PFSK-1 (cell line): ENCODE results near the gene DEFB125.

Experiments
- FOXP2 ChIP-seq: optimal IDR thresholded peaks from 2 replicates; pipeline ENCODE3; 2011; ENCODE audit warnings: borderline replicate concordance, control low read depth, inconsistent platforms; ENCODE audit not compliant: insufficient read depth; ENCODE audit errors: extremely low read length, extremely low read depth
- POLR2AphosphoS5 ChIP-seq: IDR thresholded peaks from 2 replicates; pipeline ENCODE4 v1.6.1; 2012; ENCODE audit warnings: low read depth, mild to moderate bottlenecking, control low read depth, low read length, moderate library complexity
- SIN3A ChIP-seq: IDR thresholded peaks from 2 replicates; pipeline ENCODE4 v1.6.1; 2012; ENCODE audit warnings: mild to moderate bottlenecking, low read length, moderate library complexity, borderline replicate concordance; ENCODE audit not compliant: insufficient read depth
- TAF1 ChIP-seq: IDR thresholded peaks from 2 replicates; pipeline ENCODE4 v1.6.1; 2012; ENCODE audit warnings: low read length, control low read depth, borderline replicate concordance; ENCODE audit not compliant: insufficient read depth
- TF ChIP-seq, protein P1 (sequence below), 2 experiments: IDR thresholded peaks; 2 replicates each; pipeline versions ENCODE4 v1.6.1 to v1.8.0; 2011 to 2012; ENCODE audit warnings: low read depth in 2 of 2, low read length in 2 of 2, control low read depth in 1 of 2, inconsistent platforms in 1 of 2, mild to moderate bottlenecking in 1 of 2, moderate library complexity in 1 of 2; ENCODE audit not compliant: insufficient read depth in 1 of 2

Gene DEFB125

DNA sequence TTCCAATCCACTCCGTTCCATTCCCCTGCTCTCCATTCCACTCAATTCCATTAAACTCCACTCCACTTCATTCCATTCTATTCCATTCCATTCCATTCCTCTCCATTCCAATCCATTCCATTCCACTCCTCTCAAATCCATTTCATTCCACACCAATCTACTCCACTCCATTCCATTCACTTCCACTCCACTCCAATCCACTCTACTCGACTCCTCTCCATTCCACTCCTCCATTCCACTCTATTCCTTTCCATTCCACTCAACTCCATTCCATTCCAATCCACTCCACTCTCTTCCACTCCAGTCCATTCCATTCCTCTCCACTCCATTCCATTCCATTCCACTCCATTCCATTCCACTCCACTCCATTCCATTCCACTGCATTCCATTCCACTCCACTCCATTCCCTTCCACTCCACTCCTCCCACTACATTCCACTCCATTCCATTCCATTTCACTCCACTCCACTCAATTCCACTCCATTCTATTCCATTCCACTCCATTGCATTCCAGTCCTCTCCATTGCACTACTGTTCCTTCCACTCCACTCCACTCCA is 22.6 kb upstream of the DEFB125 start:
- TF ChIP-seq POLR2AphosphoS5 (no peak), FOXP2 (no peak), TAF1 (no peak), SIN3A (no peak)
- TF ChIP-seq, protein P1, sequence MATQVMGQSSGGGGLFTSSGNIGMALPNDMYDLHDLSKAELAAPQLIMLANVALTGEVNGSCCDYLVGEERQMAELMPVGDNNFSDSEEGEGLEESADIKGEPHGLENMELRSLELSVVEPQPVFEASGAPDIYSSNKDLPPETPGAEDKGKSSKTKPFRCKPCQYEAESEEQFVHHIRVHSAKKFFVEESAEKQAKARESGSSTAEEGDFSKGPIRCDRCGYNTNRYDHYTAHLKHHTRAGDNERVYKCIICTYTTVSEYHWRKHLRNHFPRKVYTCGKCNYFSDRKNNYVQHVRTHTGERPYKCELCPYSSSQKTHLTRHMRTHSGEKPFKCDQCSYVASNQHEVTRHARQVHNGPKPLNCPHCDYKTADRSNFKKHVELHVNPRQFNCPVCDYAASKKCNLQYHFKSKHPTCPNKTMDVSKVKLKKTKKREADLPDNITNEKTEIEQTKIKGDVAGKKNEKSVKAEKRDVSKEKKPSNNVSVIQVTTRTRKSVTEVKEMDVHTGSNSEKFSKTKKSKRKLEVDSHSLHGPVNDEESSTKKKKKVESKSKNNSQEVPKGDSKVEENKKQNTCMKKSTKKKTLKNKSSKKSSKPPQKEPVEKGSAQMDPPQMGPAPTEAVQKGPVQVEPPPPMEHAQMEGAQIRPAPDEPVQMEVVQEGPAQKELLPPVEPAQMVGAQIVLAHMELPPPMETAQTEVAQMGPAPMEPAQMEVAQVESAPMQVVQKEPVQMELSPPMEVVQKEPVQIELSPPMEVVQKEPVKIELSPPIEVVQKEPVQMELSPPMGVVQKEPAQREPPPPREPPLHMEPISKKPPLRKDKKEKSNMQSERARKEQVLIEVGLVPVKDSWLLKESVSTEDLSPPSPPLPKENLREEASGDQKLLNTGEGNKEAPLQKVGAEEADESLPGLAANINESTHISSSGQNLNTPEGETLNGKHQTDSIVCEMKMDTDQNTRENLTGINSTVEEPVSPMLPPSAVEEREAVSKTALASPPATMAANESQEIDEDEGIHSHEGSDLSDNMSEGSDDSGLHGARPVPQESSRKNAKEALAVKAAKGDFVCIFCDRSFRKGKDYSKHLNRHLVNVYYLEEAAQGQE (IDR thresholded peaks at IDR 0.05; ENCODE audit: insufficient read depth in 1 of 2, low read depth in 2 of 2, low read length in 2 of 2) = no peak

DNA sequence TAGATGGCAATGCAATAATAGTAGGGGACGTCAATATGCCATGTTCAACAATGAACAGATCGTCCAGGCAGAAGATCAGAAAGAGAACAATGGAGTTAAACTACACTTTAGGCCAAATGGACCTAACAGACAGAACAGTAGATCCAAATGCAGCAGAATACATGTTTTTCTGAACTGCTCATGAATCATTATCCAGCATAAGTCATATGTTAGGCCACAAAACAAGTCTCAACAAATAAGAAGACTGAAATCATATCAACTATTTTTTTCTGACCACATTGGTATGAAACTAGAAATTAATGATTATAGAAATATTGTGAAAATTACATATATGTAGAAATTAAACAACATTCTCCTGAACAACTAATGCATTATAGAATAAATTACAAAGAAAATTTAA is 10.2 kb upstream of the DEFB125 start:
- no peak for TF ChIP-seq POLR2AphosphoS5
- TF ChIP-seq SIN3A = no peak
- TF ChIP-seq, protein P1 (IDR thresholded peaks at IDR 0.05; ENCODE audit: insufficient read depth in 1 of 2, low read depth in 2 of 2, low read length in 2 of 2) = no peak
- TF ChIP-seq TAF1 = no peak
- no peak for TF ChIP-seq FOXP2

DNA sequence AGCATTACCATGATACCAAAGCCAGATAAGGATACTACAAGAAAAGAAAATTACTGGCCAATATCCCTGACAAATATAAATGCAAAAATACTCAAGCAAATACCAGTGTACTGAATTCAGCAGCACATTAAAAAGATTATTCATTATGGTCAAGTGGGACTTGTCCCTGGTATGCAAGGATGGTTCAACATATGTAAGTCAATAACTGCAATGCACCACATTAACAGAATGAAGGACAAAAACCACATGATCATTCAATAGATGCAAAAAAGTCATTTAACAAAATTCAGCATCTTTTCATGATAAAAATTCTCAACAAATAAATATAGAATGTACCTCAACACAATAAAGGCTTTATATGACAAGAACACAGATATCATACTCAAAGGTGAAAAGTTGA is 9.1 kb upstream of the DEFB125 start:
- no peak for TF ChIP-seq SIN3A
- no peak for TF ChIP-seq TAF1
- TF ChIP-seq, protein P1 (IDR thresholded peaks at IDR 0.05; ENCODE audit: insufficient read depth in 1 of 2, low read depth in 2 of 2, low read length in 2 of 2) = no peak
- no peak for TF ChIP-seq POLR2AphosphoS5
- no peak for TF ChIP-seq FOXP2

DNA sequence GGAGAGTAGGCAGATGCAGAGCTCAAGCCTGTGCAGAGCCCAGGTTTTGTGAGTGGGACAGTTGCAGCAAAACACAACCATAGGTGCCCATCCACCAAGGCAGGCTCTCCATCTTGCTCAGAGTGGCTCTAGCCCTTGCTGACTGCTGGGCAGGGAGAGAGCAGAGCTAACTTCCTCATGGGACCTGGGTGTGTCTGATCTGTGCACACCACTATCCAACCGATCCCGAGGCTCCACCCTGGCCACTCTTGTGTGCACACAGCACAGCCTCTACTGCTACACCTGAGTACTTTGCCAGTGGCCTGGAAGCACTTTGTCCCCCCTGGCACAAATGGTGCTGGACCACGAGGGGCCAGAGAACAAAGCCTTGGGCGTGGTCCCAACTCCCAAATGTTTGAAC is 7.9 kb upstream of the DEFB125 start:
- TF ChIP-seq FOXP2 (no peak), TAF1 (no peak), SIN3A (no peak), POLR2AphosphoS5 (no peak)
- TF ChIP-seq, protein P1 (IDR thresholded peaks at IDR 0.05; ENCODE audit: insufficient read depth in 1 of 2, low read depth in 2 of 2, low read length in 2 of 2) = no peak
